Hindlimb muscle (tissue), 1 donor: ENCODE measurements around the gene PPP1R13B. TPM values are rescaled to one million over a fixed set of nuclear protein-coding genes. Genes with fewer than 3 reads are reported as not detected.
"Not testable (repeated sequence)": the region's sequence is repeated elsewhere in the genome, so short reads cannot be mapped to it uniquely, and the experiment has no call there.

ENCODE experiments used
- DNase-seq: peaks from one replicate; pipeline ENCODE4 v3.0.0-alpha.2; 2013
- polyA plus RNA-seq: library from polyadenylated mRNA; unstranded; fragments of 120-200 nt; gene quantifications from one replicate; pipeline ENCODE4 v1.2.1, GENCODE V29; 2013; ENCODE audit not compliant: insufficient read length

PPP1R13B gene
- polyA plus RNA-seq, 1 donor: 13.6 TPM

DNA sequence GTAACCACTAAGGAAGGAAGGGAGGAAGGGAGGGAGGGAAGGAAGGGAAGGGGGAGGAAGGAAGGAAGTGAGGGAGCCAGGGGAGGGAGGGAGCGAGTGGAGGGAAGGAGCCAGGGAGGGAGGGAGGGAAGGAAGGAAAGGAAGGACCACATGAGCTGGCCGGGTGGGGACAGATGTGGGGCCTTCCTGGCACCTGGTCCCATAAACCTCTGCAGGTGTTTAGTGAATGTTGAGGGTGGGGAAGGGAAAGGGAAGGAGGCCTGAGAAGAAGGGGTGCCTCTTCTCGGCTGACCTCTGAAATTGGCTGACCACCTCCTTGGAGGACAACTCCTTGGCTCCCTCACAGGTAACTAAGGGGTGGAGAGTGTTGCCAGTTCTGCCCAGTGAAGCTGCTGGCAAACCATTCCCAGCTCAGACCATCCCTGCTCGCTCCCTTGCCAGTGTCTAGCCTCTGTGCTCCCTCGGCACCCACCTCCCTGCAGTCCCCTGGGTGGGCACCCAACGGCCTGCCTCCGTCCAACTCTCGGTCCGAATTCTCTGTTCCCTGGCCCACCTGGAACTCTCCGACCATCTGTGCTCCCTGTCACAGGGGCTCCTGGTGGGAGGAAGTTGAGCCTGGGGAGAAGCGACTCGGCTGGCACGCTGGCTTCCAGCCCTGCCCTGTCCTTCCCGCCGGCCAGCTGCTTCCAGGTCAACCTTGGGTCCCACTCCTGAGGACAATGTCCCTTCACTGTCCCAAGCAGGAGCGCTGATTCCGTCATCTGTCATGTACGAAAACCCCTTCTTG lies 12.2 kb upstream of the PPP1R13B start:
- DNase-seq: no peak

GRCh38 chr14:103858063-103858781 lies 10.8 kb upstream of the PPP1R13B start:
- no peak for DNase-seq

DNA sequence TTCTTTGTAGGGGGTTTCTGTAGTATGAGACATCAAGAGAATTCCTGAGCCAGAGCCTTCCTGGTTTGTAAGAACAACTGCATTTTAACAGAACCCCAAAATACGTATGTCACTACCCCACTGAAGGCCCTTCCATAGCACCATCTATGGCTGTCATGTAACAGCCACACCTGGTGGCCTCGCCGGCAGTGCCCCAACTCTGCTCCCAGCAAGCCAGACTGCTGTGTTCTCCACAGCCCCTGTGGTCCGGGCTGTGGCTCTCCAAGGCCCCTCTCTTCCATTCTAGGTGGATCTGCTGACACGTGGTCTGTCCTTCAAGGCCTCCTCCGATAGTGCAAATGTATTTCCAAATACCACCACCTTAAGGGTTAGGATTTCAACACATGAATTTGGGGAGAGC lies 9.9 kb upstream of the PPP1R13B start:
- DNase-seq: no peak

DNA sequence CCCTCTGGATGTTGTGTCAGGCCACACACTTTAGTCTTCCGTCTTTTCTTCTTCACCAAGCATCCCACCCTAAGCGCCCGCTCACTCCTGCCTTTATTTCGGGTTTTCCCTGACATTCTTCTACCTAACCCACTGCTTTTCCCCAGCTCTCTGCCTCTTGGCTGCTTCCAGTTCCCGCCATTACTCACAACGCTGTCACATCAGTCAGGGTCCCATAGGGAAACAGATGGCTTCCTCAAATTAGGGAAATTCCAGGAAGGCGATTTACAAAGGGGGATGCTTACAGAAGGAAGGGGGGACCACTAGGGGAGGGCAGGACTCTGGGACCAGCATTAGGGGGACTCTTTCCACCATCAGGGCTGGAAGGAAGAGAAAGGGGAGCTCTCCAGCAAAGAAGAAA lies 9.2 kb upstream of the PPP1R13B start:
- no peak for DNase-seq

DNA sequence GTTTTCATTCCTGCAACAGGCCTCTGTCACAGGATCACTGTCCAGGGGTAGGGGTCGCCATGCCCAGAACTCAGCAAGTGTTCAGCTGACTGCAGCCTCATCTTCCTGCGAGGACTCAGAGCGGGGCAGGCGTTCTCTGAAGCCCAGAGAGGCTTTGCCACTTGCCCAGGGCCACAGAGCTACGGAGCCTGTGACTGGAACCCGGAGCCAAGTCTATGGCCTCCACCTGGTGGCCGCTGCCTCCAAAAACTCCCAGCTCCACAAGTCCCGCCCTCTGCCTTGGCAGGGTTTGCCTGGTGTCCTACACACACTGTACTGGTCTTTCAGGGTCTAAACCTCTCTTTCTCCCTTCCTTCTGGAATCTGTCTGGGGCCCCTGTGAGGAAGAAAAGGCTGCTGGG lies 8.7 kb upstream of the PPP1R13B start:
- DNase-seq: no peak

GRCh38 chr14:103855734-103856095 lies 8.3 kb upstream of the PPP1R13B start:
- DNase-seq: no peak

GRCh38 chr14:103854822-103855733 lies 7.7 kb upstream of the PPP1R13B start:
- no peak for DNase-seq

DNA sequence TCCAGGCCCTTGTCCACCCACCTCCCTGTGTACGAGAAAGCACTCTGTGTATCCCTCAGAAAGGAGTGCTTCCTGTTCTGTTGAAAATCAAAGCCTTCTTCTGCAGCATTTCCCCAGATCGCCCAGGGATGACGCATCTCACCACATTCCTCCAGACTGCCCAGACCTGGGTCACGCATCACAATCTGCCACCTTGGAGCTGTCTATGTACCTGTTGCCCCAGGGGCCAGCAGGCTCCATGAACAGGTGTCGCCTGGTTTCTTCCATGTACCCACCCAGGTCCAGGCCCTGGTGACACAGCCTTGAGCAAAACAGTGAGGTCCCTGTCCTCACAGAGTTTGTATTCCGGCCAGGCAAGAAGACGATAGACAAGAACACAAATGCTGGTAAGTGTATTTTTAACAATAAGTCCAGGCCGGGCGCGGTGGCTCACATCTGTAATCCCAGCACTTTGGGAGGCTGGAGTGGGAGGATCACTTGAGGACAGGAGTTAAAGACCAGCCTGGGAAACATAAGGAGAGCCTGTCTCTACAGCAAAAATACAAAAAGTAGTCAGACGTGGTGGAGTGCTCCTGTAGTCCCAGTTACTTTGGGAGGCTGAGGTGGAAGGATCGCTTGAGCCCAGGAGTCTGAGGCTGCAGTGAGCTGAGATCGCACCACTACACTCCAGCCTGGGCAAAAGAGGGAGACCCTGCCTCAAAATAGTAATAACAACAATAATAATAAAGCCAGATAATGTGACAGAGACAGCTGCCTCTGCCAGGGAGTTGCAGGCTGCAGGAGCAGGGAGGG lies 6.8 kb upstream of the PPP1R13B start:
- no peak for DNase-seq

GRCh38 chr14:103849151-103849886 lies 1.9 kb upstream of the PPP1R13B start:
- DNase-seq: no peak

DNA sequence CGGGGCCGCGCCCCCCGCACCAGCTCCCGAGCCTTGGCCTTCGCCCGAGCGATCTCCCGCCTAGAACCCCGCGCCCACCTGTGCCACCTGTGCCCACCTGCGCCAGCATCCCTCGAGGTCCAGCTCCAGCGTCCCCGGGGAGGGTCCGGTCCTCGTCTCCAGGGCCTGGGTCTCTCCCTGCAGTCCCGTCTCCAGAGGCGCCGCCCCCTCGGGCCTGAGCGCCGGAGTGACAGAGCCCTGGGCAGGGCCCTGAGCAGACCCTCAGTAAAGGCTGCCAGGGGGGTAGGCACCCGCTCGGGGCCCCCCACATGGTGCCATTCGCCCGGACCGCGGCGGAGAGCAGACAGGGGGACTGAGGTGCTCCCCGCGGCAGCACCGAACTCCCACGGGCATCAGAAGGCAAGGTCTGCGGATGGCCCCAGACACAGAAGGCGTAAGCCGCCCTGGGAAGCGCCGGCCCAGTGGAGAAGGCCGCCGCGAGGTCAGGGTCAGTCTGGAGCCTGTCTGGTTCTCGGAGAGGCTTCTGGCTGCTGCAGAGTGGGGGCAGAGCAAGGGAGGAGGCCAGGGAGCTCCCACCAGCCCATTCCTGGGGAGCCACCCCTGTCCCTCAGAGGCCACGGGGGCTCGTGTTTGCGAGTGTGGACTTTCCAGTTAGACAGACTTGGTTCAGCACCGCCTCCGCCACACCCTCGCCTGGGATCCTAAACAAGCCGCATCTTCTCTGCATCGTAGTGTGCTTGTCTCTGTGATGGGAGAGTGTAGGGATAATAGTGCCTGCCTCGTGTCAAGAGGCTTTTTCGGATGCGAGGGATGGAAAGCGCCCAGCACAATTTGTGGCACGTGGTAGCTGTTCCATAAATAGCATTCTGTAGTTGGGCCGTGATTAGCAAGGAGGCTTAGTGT lies 1.1 kb upstream of the PPP1R13B start:
- no peak for DNase-seq

DNA sequence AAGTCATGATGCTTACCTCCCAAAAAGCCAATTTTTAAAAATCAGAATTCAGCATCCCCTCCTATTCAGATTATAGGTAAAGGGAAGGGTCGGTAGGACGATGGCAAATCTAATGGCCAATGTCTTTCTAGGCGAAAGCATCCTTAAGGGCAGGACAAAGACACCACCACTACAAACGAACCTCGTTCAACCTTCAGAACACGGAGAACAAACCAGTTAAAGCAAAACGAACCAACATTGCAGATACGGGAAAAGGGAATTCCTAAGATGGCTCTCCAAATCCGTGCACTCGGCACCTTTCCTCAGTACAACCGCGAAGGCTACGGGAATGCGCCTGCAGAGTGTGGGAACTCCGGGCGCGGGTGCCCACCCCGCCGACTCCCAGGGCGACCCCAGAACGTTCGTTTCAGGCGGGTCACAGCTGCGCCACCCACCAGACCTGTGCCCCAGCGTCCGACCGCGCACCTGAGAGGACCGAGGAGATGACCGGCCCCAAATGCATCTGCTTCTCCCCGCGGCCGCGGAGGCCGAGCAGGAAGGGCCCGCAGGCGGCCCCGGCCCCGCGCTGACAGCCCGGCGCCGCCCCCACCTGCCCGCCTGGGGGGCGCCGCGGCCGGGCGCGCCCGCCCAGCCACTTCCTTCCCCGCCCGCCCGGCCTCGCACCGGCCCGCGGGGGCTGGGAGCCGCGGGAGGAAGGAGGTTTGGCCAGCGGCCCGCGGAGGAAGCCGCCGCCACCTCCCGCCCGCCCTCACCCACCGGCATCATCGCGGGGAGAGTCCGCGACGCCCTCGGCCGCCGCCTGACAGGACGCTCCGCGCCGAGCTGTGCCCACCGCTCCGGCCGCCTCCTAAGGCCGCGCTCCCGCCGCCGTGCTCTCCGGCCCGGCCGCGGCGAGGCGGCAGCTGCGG lies 578 bp downstream of the PPP1R13B start:
- no peak for DNase-seq

GRCh38 chr14:103846097-103846496 lies 1.3 kb downstream of the PPP1R13B start:
- no peak for DNase-seq

DNA sequence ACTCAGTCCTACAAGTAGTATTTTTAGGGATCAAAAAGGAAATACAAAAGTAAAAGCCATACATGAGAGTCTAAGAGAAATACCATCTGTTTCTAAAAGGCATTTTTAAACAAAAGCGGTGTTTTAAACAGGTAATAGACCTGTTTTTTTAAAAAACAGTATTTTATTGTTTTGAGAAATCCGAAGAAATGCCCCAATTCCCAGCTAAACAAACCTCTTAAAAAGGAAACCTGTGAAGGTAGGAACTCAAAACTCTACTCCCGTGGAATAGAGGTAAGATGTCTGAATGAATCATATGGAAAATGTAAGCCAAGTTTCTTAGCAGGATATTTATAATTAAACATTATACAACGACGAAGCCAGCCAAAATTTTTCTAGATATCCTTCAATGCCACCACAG lies 2.0 kb downstream of the PPP1R13B start:
- no peak for DNase-seq

DNA sequence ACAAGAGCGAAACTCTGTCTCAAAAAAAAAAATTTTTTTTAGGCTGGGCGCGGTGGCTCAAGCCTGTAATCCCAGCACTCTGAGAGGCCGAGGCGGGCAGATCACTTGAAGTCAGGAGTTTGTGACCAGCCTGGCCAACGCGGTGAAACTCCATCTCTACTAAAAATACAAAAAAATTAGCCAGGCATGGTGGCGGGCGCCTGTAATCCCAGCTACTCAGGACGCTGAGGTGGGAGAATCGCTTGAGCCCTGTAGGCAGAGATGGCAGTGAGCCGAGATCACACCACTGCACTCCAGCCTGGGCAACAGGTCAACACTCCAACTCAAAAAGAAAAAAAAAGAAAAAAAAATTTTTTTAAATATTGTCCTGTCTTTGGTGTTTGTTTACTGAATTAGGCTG lies 6.1 kb downstream of the PPP1R13B start:
- DNase-seq: not testable (repeated sequence)

DNA sequence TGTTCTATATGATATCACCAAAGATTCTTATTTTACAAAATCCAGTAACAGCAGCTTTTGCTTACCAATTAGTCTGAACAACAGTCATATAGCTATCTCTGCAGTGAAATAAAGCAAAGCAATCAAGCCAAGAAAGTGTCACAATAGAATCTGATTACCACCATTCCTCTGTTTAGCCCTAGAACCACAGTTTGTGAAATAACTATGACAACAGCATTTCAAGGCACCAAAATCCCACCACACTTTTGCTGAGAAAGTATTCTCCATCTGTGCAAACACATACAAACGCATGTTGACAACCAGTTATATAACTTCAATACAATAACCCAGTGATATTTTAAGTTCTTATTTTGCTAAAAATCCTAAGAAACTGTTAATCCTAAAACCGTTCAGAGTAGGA lies 7.4 kb downstream of the PPP1R13B start:
- no peak for DNase-seq

DNA sequence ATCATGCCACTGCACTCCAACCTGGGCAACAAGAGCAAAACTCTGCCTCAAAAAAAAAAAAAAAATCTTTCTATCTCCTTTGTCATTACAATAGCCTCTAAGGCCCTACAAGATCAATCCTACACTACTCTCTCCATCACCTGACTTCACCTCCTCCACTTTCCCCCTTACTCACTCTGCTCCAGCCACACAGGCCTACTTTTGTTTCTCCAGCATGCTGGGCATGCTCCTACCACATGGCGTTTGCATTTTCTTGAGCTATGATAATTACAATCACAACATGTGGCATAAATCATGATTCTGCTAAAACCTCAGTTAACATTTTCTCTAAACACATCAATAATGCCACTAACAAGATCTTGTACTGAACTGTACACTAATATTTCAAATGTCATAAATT lies 7.8 kb downstream of the PPP1R13B start:
- DNase-seq: no peak

DNA sequence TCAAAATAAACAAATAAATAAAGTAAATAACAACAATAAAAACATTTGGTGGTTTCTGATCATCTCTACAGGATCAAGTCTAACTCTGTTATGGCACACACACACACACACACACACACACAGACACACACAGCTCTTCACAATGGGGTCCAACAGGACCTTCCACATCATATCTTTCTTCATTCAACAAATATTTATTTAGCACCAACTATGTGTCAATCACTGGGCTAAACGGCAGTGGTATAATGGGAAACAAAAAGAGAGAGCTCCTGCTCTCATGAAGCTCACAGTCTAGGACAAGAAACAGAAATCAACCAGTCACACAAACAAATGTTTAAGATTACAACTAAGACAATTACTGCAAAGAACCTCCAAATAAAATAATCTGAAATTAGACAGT lies 9.3 kb downstream of the PPP1R13B start:
- no peak for DNase-seq

DNA sequence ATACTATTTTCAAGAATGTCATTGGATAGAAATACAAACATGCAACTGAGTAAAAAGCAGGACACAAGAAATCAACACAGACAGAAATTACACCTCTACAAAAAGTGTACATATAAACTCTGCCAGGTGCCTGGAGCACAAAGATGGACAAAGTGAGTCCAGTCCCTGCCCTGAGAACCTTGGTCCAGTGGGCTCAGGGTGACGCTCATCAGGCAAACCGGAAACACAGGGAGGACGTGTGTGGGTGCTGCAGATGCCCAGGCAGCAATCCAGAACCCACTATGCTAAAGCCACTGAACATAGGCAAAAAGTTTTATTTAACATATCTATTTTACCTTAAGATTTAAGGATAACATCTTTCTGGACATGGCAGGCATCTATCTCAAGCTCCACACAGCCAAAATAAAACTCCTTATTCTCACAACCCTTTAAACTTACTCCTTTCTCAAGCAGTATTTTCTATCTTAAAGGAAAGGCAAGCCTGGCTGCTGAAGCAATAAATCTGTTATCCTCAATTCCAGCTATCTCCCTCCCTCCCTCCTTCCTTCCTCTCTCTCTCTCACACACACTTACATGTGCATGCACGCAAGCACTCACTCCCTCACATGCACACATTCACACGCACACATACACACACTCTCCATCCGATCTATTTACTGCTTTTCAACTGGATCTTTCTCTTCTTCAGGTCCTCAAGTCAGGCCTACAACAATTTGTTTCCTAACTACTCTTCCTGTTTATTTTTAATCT lies 10.2 kb downstream of the PPP1R13B start:
- DNase-seq: no peak

DNA sequence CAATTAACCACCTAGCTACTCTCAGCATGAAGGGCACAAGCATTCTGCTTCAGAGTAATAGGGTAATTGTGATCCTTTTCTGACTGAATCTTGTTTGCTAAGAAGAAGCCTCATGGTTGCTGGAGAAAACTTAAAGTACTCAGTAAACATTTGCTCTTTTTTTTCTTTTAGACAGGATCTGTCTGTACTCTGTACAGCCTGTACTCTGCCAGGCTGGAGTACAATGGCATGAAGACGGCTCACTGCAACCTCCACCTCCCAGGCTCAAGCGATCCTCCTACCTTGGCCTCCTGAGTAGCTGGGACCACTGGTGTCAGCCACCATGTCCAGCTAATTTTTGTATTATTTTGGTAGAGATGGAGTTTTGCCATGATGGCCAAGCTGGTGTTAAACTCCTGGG lies 12.4 kb downstream of the PPP1R13B start:
- no peak for DNase-seq
